HG03060 (cell line): ENCODE results near the gene BTBD9.
"Not testable (repeated sequence)": the region's sequence is repeated elsewhere in the genome, so short reads cannot be mapped to it uniquely, and the experiment has no call there.

Experiments
- ATAC-seq: cut with Tn5 transposase; IDR thresholded peaks from one replicate; pipeline ENCODE4 v1.9.1; 2021; ENCODE audit warnings: low read depth, moderate number of reproducible peaks; ENCODE audit not compliant: unreplicated experiment

BTBD9 gene

GRCh38 chr6:38443352-38444144 lies 196.2 kb downstream of the BTBD9 start:
- ATAC-seq: no peak

- no peak for ATAC-seq
Observed at GRCh38 chr6:38438097-38438496, 201.6 kb downstream of the BTBD9 start.

GRCh38 chr6:38436726-38437465 lies 202.8 kb downstream of the BTBD9 start:
- no peak for ATAC-seq

GRCh38 chr6:38435330-38435729 lies 204.4 kb downstream of the BTBD9 start:
- no peak for ATAC-seq

GRCh38 chr6:38434051-38434450 lies 205.7 kb downstream of the BTBD9 start:
- no peak for ATAC-seq

- ATAC-seq: no peak
Observed at GRCh38 chr6:38432479-38432878, 207.2 kb downstream of the BTBD9 start.

GRCh38 chr6:38432079-38432478 lies 207.7 kb downstream of the BTBD9 start:
- ATAC-seq: no peak

GRCh38 chr6:38429546-38429945 lies 210.2 kb downstream of the BTBD9 start:
- no peak for ATAC-seq

GRCh38 chr6:38427492-38428210 lies 212.1 kb downstream of the BTBD9 start:
- no peak for ATAC-seq

- not testable (repeated sequence) for ATAC-seq
Observed at GRCh38 chr6:38425788-38426488, 213.8 kb downstream of the BTBD9 start.

- no peak for ATAC-seq
Observed at GRCh38 chr6:38423746-38424145, 216.0 kb downstream of the BTBD9 start.

GRCh38 chr6:38420207-38420606 lies 219.5 kb downstream of the BTBD9 start:
- ATAC-seq: no peak

- no peak for ATAC-seq
Observed at GRCh38 chr6:38417521-38417920, 222.2 kb downstream of the BTBD9 start.

- no peak for ATAC-seq
Observed at GRCh38 chr6:38415231-38416005, 224.3 kb downstream of the BTBD9 start.

GRCh38 chr6:38413102-38413800 lies 226.5 kb downstream of the BTBD9 start:
- ATAC-seq: no peak

- no peak for ATAC-seq
Observed at GRCh38 chr6:38407192-38407591, 232.5 kb downstream of the BTBD9 start.

- no peak for ATAC-seq
Observed at GRCh38 chr6:38406096-38406495, 233.6 kb downstream of the BTBD9 start.

- ATAC-seq: no peak
Observed at GRCh38 chr6:38404900-38405556, 234.7 kb downstream of the BTBD9 start.

- no peak for ATAC-seq
Observed at GRCh38 chr6:38404355-38404754, 235.4 kb downstream of the BTBD9 start.
